Lower leg skin (tissue), 3 donors: ENCODE results near the gene USP2.

ENCODE experiments used
- CTCF ChIP-seq, 3 donors: fragments of 450-650 bp; IDR thresholded peaks; one replicate each; pipeline ENCODE4 v1.5.1; 2016; ENCODE audit warnings: antibody characterized with exemption in 3 of 3, mild to moderate bottlenecking in 3 of 3, moderate library complexity in 2 of 3
- POLR2A ChIP-seq, 2 donors: fragments of 450-650 bp; IDR thresholded peaks; one replicate each; pipeline ENCODE4 v1.6.1; 2016 to 2017; ENCODE audit warnings: antibody characterized with exemption in 2 of 2, mild to moderate bottlenecking in 1 of 2, moderate library complexity in 1 of 2

DNA sequence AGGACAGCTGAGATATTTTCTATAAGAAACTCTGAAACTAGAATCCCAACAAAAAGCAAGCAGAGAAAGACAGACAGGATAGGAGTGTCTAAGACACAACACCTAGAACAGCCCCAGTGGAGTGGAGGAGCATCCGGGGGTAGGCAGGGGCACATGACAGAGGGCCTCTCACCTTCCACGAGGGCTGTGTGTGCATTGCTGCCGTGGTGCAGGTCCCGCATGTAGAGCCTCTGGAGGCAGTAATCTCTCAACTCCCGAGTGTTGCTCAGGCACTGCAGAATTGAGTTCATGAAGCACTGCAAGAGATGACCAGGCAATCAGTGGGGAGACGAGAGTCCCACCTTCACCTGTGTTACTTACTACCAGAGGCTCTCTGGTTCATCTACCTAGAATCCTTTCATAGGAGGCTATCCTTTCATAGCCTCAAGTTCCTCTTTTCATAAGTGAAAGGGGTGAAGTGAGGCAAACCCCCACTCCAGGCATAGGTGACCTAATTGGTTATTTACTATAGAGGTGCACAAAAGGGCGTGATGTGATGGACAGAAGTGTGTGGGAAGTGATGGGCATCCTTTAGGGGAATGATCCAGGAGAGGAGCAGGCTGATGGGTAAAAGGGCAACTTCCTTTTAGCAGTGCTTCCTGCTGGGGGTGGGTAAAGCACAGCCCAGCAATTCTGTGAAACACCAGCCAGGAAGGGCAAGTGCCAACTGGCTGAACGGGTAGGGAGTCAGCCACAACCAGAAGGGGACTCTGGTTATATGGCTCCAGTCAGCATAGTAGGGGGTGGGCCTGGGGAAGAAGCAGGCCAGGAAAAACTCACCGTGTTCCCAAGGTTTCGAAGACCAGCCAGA lies 21.9 kb downstream of the USP2 start:
- TF ChIP-seq POLR2A (IDR thresholded peaks at IDR 0.05) (no peak), CTCF (IDR thresholded peaks at IDR 0.05) (no peak)
